Uterus (tissue), 2 donors: ENCODE data around the gene CDH24.

Source experiments
- POLR2A ChIP-seq, 2 donors: fragments of 450-650 bp; IDR thresholded peaks; one replicate each; pipeline ENCODE4 v1.6.1; 2016; ENCODE audit warnings: antibody characterized with exemption in 2 of 2, mild to moderate bottlenecking in 1 of 2, moderate library complexity in 1 of 2
- TF ChIP-seq, protein P1 (sequence below), 4 experiments: fragments of 200-600 bp in 2 of 4; fragments of 450-650 bp in 2 of 4; sonication (generic) in 2 of 4; IDR thresholded peaks; one replicate each; pipeline ENCODE4 v1.5.1; 2016 to 2019; ENCODE audit warnings: antibody characterized with exemption in 4 of 4, mild to moderate bottlenecking in 2 of 4, moderate library complexity in 1 of 4

GRCh38 chr14:23086565-23086964 is 29.2 kb upstream of the CDH24 start:
- TF ChIP-seq, protein P1, sequence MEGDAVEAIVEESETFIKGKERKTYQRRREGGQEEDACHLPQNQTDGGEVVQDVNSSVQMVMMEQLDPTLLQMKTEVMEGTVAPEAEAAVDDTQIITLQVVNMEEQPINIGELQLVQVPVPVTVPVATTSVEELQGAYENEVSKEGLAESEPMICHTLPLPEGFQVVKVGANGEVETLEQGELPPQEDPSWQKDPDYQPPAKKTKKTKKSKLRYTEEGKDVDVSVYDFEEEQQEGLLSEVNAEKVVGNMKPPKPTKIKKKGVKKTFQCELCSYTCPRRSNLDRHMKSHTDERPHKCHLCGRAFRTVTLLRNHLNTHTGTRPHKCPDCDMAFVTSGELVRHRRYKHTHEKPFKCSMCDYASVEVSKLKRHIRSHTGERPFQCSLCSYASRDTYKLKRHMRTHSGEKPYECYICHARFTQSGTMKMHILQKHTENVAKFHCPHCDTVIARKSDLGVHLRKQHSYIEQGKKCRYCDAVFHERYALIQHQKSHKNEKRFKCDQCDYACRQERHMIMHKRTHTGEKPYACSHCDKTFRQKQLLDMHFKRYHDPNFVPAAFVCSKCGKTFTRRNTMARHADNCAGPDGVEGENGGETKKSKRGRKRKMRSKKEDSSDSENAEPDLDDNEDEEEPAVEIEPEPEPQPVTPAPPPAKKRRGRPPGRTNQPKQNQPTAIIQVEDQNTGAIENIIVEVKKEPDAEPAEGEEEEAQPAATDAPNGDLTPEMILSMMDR (IDR thresholded peaks at IDR 0.05): no peak
- no peak for TF ChIP-seq POLR2A (IDR thresholded peaks at IDR 0.05)
